Right lobe of liver (tissue), 4 donors: ENCODE results near the gene IST1.

Source experiments
- CTCF ChIP-seq, 4 donors: fragments of 200-600 bp in 3 of 4; fragments of 450-650 bp in 1 of 4; IDR thresholded peaks; one replicate each; pipeline versions ENCODE4 v1.5.1 to v1.8.0; 2016 to 2022; ENCODE audit warnings: antibody characterized with exemption in 4 of 4, mild to moderate bottlenecking in 2 of 4
- POLR2A ChIP-seq: fragments of 450-650 bp; IDR thresholded peaks from one replicate; pipeline ENCODE4 v1.6.1; 2017; ENCODE audit warnings: antibody characterized with exemption, mild to moderate bottlenecking
- donor health status: DM: no; HTN: no; CAD: no.
- donor health status: DM: no; HTN: no; CAD: no.
- donor health status: DM: no; HTN: yes; CAD: no.

- TF ChIP-seq CTCF (IDR thresholded peaks at IDR 0.05) (no peak), POLR2A (no peak)
These were observed 16.4 kb upstream of the IST1 start for GRCh38 chr16:71878911-71879310.
